Type B pancreatic cell (in vitro differentiated cells): ENCODE results near the gene CAVIN1. TPM values are rescaled to one million over a fixed set of nuclear protein-coding genes. Genes with fewer than 3 reads are reported as not detected.
A peak's percentile ranks its signal among the peaks of the same experiment; 100 is the strongest.
"Not testable (repeated sequence)": the region's sequence is repeated elsewhere in the genome, so short reads cannot be mapped to it uniquely, and the experiment has no call there.

Source experiments
- DNase-seq: peaks from one replicate; pipeline ENCODE4 v3.0.0; 2021; ENCODE audit warnings: mixed read lengths; ENCODE audit not compliant: unreplicated experiment; ENCODE audit errors: extremely low spot score
- H3K27ac Mint-ChIP-seq: 2 replicates; pipeline ENCODE4 v1.8.0; 2021; ENCODE audit warnings: mild to moderate bottlenecking, mixed read lengths
- H3K27me3 Mint-ChIP-seq: 2 replicates; pipeline ENCODE4 v1.8.0; 2021; ENCODE audit warnings: mixed read lengths
- H3K36me3 Mint-ChIP-seq: 2 replicates; pipeline ENCODE4 v1.8.0; 2021; ENCODE audit warnings: mixed read lengths
- H3K4me1 Mint-ChIP-seq: one replicate; pipeline ENCODE4 v1.8.0; 2021; ENCODE audit warnings: mixed read lengths; ENCODE audit not compliant: unreplicated experiment
- H3K4me3 Mint-ChIP-seq: 2 replicates; pipeline ENCODE4 v1.8.0; 2021; ENCODE audit warnings: mild to moderate bottlenecking, mixed read lengths
- H3K9me3 Mint-ChIP-seq: 2 replicates; pipeline ENCODE4 v1.8.0; 2021; ENCODE audit warnings: mixed read lengths
- total RNA-seq: library from RNA; stranded (reverse); gene quantifications from 2 replicates; pipeline ENCODE4 v1.2.1, GENCODE V29; 2021; ENCODE audit warnings: low replicate concordance
- TF ChIP-seq, protein P1 (sequence below): fragments of 200-600 bp; sonication (generic); conservative IDR thresholded peaks from 2 replicates; pipeline ENCODE4 v1.5.0; 2021; ENCODE audit warnings: antibody characterized with exemption, mild to moderate bottlenecking

The CAVIN1 gene
- total RNA-seq, 1 donor from 2014 or later = 21.9 TPM

DNA sequence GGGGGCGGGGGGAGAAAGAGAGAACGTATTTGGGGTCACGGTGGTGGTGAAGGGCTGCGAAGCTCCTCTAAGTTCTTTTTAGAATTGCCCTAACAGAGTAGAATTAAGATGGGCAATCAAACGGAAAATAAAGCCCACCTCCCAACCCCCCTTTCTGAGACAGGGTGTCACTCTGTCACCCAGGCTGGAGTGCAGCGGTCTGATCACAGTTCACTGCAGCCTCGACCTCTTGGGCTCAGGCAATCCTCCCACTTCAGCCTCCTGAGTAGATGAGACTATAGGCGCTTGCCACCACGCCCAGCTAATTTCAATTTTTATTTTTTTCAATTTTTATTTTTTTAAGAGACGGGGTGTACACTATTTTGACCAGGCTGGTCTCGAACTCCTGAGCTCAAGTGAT is 710 bp upstream of the CAVIN1 start:
- Mint-ChIP-seq H3K27ac (no peak overlapping the region), H3K36me3 (no peaks in the 10 kb centered on the region)

DNA sequence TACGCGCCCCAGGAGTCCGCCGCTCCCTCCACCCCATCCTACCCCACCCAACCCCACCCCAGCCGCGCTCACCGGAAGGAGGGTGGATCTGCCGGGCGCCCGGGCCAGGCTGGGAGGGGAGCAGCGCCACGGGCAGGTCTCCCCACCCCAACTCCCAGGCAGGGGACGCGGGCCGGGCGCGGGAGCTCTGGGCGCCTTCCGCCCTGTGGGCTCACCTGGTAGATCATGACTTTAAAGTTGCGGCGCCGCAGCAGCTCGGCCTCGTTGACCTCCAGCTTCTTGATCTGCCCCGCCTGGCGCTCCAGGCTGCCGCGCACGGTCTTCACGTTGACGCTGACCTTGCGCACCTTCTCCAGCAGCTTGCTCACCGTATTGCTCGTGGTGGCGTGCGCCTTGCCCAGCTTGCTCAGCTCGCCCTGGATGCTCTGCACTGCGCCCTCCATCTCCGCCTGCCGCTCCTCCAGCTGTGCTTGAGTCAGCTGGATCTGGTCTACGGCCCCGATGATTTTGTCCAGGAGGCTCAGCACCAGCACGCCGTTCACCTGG is 571 bp downstream of the CAVIN1 start:
- Mint-ChIP-seq H3K4me3 (peak overlapping the region; percentile 96), H3K9me3 (no peaks in the 10 kb centered on the region), H3K27ac (peak overlapping the region; percentile 79), H3K4me1 (peaks cover 16% of the 10 kb centered on the region), H3K27me3 (peaks cover 56% of the 10 kb centered on the region), H3K36me3 (no peaks in the 10 kb centered on the region)
- TF ChIP-seq, protein P1, sequence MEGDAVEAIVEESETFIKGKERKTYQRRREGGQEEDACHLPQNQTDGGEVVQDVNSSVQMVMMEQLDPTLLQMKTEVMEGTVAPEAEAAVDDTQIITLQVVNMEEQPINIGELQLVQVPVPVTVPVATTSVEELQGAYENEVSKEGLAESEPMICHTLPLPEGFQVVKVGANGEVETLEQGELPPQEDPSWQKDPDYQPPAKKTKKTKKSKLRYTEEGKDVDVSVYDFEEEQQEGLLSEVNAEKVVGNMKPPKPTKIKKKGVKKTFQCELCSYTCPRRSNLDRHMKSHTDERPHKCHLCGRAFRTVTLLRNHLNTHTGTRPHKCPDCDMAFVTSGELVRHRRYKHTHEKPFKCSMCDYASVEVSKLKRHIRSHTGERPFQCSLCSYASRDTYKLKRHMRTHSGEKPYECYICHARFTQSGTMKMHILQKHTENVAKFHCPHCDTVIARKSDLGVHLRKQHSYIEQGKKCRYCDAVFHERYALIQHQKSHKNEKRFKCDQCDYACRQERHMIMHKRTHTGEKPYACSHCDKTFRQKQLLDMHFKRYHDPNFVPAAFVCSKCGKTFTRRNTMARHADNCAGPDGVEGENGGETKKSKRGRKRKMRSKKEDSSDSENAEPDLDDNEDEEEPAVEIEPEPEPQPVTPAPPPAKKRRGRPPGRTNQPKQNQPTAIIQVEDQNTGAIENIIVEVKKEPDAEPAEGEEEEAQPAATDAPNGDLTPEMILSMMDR = no peak
- DNase-seq = no peak

More for the DNA sequence above, 710 bp upstream of the CAVIN1 start:
- H3K9me3 Mint-ChIP-seq = no peaks in the 10 kb centered on the region
- TF ChIP-seq, protein P1 = no peak
- no peak for DNase-seq
- H3K27me3 Mint-ChIP-seq = peaks cover 59% of the 10 kb centered on the region
- H3K4me1 Mint-ChIP-seq = peaks cover 23% of the 10 kb centered on the region
- H3K4me3 Mint-ChIP-seq = peak overlapping the region; percentile 96

DNA sequence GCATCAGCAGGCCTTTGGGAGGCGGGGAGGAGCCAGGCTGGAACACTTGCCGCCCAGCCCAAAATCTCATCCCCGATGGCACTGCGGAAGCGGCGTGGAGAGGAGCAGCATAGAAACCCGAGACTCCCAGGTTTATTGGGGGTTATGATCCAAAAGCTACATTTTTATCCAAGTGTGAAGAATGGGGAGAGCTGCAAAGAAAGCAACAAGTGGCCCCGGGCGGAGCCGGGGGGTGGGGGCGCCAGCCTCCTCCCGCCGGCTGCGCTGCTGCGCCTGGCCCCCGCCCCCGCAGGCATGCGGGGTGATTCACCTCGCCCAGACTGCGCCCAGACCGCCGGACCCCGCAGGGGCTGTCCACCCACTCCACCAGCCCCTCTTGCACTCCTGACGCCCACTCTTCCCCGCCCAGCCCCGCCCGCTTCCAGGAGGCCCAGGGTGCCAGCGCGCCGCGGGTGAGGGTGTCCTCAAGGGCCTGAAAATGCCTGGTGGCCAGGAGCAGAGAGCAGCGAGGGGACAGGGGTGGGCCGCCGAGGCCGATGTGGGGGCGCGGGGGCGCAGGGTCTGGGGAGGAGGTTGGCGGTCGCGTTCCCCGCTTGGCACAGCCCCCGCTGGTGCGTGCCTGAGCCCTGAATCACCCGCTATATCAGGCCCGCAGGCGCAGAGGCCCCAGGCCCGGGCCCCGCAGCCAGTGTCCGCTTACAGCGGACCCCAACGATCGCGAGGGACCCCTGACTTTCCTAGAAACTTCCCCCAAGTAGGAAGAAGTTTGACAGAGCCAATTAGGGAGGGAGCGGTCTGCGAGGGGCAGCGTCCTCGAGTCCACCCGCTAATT is 1.3 kb downstream of the CAVIN1 start:
- H3K27me3 Mint-ChIP-seq = peaks cover 56% of the 10 kb centered on the region
- TF ChIP-seq, protein P1 = no peak
- H3K9me3 Mint-ChIP-seq = no peaks in the 10 kb centered on the region
- peak overlapping the region; percentile 74 for H3K27ac Mint-ChIP-seq
- peaks cover 16% of the 10 kb centered on the region for H3K4me1 Mint-ChIP-seq
- peak overlapping the region; percentile 87 for H3K4me3 Mint-ChIP-seq
- H3K36me3 Mint-ChIP-seq = no peaks in the 10 kb centered on the region
- no peak for DNase-seq

DNA sequence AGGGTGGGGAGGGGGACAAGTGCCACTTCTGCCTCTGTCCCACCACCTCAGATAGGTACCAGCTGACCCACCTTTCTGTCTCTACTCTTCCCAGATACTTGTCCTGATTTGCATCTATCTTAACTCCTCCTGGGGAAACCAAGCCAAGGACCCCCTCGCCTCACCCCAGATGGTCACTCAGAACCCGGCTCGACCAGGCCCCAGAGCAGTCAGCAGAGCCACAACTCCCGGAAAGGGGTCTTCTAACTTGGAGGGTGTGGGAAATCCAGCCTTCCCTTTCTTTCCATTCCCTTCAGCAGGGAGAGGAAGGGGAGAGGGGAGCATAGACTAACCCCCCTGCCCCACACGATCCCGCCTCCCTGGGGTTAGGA is 1.9 kb downstream of the CAVIN1 start:
- H3K27me3 Mint-ChIP-seq = peaks cover 53% of the 10 kb centered on the region
- no peaks in the 10 kb centered on the region for H3K36me3 Mint-ChIP-seq
- H3K9me3 Mint-ChIP-seq = no peaks in the 10 kb centered on the region
- H3K4me3 Mint-ChIP-seq = peak overlapping the region; percentile 87
- TF ChIP-seq, protein P1 = no peak
- DNase-seq = no peak
- H3K27ac Mint-ChIP-seq = peak overlapping the region; percentile 67
- H3K4me1 Mint-ChIP-seq = peaks cover 16% of the 10 kb centered on the region

DNA sequence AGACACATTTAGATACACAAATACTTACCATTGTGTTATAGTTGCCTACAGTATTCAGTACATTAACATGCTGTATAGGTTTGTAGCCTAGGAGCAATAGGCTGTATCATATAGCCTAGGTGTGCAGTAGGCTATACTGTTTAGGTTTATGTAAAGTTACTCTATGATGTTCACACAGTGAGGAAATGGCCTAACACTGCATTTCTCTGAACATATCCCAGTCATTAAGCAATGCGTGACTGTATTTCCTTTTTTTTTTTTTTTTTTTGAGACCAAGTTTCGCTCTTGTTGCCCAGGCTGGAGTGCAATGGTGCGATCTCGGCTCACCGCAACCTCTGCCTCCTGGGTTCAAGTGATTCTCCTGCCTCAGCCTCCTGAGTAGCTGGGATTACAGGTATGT is 5.1 kb downstream of the CAVIN1 start:
- peaks cover 12% of the 10 kb centered on the region for H3K4me1 Mint-ChIP-seq

DNA sequence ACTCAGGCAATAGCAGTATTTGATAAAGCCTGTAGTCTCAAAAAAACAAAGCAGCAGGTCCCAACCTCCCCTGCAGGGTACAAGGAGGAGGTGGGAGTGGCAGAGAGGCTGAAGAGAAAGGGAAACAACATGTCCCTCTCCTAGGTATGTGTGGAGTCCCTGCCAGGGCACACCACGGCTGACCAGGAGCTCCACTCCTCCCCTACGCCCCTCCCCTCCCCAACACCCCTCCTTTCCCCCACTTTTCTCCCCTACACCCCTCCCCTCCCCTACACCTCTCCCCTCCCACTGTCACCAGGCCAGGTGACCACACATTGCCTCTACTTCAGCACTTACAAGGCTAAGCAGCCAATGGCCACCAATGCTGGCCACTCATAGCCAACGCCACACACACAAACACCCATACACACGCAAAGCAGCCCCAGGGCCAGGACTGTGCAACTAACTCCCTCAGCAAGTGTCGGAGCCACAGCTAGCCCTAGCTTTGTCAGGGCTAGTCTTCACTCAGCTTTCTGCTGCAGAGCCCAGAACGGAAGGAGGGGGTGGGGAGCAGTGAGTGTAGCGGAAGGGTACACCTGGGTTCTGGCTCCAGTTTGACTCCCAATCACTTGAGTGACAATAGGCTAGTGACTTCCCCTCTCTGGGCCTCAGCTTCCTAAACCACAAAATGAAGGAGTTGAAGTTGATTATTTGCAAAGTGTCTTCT is 8.2 kb downstream of the CAVIN1 start:
- H3K27me3 Mint-ChIP-seq = peaks cover 6% of the 10 kb centered on the region
- no peak overlapping the region for H3K27ac Mint-ChIP-seq
- H3K4me3 Mint-ChIP-seq = no peak overlapping the region
- peaks cover 3% of the 10 kb centered on the region for H3K36me3 Mint-ChIP-seq
- no peaks in the 10 kb centered on the region for H3K9me3 Mint-ChIP-seq
- TF ChIP-seq, protein P1 = no peak
- H3K4me1 Mint-ChIP-seq = peaks cover 5% of the 10 kb centered on the region
- DNase-seq = no peak

More for the DNA sequence above, 5.1 kb downstream of the CAVIN1 start:
- DNase-seq, H3K4me3 Mint-ChIP-seq, H3K36me3 Mint-ChIP-seq, H3K9me3 Mint-ChIP-seq, H3K27ac Mint-ChIP-seq: not testable (repeated sequence)
- peaks cover 33% of the 10 kb centered on the region for H3K27me3 Mint-ChIP-seq
